CD1c-positive myeloid dendritic cell (primary cell): ENCODE data around the gene TMEM119.
"Not testable (repeated sequence)": the region's sequence is repeated elsewhere in the genome, so short reads cannot be mapped to it uniquely, and the experiment has no call there.

Experiments
- DNase-seq: peaks from one replicate; pipeline ENCODE4 v3.0.0-alpha.2; 2016; ENCODE audit errors: extremely low spot score

TMEM119 gene

DNA sequence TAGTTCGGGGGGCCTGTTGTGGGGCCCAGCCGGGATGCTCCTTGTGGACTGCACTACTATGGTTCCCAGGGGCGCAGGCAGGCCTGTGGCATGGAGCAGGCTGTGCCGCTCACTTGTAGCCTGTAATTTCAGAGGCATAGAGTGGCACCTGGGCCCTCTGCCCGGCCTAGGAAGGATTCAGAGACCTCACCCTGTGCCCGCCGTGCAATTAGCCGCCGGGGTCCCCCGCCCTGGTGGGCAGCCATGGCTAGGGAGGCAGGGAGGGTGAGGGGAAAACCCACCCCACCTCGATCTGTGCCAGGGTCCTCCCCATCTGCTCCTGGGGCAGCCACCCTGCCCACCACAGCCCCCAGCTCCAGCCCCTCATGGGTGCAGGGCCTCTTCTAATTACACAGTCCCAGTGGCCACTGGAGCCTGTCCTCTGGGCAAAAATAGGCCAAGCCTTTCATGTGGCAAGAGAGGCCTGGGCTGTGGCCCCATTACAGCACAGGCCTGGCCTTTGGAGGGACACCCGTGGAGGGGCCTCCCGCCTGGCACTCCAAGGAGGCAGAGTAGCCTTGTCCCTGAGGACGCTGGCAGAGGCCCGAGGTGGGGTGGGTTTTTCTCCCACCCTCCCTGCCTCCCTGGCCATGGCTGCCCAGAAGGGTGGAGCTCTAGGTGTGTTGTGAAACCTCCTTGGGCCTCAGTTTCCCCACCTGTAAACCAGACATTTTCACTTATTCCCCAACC is 5.3 kb upstream of the TMEM119 start:
- DNase-seq: no peak

DNA sequence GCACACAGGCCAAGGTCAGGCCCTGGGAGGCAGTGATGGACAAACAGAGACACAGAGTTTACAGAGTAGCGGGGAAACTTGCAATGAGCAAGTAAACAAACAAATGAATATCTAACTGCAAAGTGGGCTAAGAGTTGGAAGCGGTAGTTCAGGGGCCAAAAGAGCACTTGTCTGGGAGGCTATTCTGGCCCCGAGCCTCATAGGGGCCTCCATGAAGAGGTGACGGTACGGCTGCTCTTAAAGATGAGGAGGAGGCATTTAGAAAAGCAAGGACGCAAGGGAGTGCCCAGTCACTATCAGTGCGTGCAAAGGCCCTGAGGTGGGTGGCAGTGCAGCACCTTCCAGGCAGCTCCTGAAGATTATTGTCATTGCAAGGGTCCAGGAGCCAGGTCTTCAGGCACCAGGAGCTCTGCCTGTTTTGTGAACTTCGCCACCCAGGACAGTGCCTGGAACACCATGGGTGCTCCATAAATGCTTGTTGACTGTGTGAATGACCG is 4.4 kb upstream of the TMEM119 start:
- no peak for DNase-seq

DNA sequence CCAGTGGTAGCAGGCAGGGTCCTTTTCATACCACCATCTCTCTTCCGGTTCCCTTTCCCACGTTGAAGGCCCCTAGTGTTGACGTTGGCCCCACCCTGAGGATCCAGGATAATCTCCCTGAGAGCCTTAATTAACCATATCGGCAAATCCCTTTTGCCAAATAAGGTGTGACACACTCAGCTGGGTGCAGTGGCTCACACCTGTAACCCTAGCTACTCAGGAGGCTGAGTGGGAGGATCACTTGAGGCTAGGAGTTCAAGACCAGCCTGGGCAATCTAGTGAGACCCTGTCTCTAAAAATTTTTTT is 2.8 kb upstream of the TMEM119 start:
- DNase-seq: no peak

DNA sequence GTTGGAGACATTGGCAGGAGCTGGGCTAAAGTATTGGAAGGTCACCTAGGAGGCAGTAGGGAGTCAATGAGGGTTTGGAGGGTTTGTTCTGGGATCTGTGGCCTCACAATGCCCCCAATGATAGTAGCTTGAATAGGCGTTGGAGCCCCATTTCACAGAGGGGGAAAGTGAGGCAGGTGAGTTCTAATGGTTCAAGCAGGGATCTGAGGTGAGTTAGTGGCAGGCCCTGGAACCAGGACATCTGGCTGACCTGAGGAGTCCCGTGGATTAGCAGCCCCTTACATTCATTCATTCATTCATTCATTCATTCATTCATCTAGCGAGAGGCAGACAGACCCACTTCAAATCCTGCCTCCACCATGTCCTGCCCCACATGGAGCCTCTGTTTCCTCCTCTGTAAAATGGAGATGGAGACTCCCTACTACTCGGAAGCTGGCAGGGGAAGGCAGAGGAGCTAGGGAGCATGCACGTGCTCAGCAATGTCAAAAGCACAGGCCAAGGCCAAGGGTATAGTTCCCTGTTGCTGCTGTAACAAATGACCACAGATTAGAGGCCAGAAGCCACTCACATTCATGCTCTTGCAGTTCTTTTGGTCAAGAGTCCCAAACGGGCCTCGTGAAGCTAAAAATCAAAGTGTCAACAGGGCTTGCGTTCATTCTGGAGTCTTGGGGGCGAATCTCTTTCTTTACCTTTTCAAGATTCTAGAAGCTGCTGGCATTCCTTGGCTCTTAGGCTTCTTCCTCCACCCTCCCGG is 2.2 kb upstream of the TMEM119 start:
- no peak for DNase-seq

DNA sequence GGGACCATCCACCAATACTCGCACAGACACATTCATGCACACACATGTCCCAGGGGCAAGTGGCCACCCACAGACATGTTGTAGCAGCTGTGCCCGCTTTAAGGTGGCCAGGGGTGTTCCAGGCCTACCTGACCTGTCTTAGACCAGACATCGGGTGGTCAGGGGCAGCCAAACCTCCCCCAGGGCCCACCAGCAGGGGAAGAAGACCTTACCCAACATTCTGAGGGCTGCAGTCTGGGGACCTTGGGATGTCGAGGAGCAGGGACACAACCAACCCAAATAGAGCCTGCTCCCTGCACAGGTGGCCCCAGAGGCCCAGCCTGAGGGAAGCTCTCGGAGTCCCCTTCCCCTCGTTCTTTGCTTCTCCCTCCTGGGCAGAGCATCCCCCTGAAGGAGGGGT is 1.7 kb upstream of the TMEM119 start:
- no peak for DNase-seq

DNA sequence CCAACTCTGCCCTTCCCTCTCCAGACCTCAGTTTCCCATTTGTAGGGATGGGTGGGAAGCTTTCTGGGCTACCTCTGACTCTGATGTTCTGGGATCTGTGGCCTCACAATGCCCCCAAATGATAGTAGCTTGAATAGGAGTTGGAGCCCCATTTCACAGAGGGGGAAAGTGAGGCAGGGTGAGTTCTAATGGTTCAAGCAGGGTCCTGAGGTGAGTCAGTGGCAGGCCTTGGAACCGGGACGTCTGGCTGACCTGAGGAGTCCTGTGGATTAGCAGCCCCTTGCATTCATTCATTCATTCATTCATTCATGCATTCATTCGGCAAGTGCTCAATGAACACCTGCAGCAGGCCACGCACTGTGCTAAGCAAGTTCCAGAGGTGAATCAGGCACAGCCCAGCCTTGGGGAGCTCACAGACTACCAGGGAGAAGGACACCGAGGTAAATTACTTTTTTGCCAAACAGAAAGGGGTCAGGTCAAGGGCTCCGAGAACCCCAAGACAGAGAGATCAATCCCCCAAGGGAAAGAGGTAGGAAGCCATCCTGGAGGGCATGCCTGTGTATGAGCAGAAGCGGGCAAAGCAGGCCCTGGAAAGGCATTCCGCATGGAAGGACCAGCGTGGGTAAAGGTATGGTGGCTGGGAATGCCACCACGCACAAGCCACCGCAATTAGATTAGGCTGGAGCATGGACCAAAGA is 818 bp upstream of the TMEM119 start:
- DNase-seq: no peak

DNA sequence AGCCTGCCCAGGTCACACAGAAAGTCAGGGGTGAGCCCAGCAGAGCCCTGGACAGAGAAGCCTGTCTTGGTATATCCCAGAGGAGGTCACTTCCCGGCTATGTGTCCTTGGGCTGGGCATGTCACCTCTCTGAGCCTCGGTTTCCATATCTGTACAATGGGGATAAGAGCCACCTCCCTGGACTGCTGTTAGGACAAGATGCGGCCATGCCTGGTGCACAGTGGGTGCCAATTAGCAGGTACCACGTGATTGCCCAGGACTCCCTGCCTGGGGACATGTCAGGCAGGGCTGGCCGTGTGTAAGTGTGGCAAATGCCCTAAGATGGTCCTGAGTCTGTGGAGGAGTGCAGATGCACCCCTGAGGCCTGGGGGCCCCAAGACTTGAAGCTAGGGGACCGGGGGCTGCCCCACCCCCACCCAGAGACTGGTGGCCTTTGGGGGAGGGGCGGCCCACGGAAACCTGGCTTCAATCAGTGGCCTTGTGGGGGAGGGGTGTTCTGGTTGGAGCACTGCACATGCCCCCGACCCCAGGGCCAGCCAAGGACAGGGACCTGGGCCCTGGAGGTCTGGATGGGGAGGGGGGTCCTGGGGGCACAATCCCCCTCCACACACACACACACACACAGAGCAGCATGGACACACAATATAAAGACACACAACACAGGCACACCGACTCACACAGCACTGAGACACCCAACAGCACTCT is 878 bp downstream of the TMEM119 start:
- no peak for DNase-seq

DNA sequence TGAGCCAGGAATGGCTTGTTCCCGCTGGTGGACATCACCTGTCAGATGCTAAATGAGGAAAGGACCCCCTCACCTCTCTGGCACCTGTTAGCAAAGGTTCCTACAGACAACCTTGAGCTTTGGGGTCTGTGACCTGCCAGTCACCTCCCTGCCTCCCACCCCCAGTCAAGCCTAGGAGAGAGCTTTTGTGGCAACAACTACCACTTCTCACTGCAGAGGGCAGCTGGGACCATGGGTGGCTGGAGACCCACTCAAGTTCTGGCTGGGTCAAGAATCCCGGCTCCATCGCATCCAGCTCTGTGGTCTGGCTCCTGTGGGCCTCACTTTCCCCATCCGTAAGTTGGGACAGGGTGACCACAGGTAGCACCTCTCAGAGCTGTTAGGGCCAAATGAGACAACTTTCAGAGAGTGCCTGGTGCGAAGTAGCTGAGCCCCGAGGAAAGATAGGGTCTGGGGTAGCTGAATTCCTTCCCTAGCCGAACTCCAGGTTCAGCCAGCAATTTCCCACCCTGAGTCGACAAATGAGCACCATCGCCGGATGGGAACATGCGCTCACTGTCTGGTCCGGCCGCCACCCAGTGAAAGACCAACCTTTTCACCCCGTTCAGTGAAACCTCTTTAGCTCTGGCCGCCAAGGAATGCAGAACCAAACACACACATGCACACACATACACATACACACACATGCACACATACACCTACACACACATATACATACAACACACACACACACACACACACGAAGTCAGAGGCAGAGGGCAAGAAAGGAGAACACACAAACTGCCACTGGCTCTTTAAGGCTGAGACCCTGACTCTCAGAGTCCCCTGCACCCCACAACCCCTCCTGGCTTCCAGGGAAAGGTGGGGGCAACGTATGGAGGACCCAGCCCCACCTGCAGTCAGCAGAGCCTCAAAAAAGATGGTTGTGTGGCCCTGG is 1.9 kb downstream of the TMEM119 start:
- DNase-seq: no peak

DNA sequence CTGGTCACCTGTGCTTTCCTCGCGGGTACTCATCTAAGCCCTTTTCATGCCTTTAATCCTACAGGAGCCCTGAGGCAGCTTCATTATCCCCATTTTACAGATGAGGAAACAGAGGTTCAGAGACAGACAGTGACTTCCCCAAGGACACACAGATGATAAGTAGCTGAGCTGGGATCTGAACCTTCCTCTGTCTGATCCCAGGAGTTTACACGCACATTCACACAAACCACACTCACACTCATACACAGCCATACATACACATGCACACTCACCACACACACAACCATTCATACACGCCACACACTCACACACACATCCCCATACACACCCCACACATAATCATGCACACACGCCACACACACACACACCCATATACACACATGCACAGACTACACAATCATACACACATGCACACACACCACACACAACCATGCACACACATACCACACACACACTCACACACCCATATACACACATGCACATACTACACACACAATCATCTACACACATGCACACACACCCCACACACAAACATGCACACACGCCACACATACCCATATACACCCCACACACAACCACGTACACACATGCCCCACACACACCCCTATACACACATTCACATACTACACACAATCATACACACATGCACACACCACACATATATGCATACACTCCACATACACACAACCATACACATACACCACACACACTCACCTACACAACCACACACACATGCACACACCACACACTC is 2.7 kb downstream of the TMEM119 start:
- no peak for DNase-seq

DNA sequence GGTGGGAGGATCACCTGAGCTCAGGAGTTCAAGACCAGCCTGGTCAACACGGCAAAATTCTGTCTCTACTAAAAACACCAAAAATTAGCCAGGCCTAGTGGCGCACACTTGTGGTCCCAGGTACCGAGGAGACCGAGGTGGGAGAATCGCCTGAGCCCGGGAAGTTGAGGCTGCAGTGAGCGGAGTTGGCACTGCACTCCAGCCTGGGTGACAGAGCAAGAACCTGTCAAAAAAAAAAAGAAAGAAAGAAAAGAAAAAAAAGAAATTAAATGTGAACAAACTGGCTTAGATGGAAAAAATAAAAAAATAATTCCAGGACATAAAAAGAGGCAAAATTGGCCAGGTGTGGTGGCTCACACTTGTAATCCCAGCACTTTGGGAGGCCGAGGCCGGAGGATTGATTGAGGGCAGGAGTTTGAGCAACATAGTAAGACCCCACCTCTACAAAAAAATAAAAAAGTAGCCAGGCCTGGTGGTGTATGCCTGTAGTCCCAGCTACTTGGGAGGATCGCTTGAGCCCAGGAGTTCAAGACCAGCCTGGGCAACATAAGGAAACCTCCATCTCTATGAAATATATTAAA is 3.5 kb downstream of the TMEM119 start:
- no peak for DNase-seq

DNA sequence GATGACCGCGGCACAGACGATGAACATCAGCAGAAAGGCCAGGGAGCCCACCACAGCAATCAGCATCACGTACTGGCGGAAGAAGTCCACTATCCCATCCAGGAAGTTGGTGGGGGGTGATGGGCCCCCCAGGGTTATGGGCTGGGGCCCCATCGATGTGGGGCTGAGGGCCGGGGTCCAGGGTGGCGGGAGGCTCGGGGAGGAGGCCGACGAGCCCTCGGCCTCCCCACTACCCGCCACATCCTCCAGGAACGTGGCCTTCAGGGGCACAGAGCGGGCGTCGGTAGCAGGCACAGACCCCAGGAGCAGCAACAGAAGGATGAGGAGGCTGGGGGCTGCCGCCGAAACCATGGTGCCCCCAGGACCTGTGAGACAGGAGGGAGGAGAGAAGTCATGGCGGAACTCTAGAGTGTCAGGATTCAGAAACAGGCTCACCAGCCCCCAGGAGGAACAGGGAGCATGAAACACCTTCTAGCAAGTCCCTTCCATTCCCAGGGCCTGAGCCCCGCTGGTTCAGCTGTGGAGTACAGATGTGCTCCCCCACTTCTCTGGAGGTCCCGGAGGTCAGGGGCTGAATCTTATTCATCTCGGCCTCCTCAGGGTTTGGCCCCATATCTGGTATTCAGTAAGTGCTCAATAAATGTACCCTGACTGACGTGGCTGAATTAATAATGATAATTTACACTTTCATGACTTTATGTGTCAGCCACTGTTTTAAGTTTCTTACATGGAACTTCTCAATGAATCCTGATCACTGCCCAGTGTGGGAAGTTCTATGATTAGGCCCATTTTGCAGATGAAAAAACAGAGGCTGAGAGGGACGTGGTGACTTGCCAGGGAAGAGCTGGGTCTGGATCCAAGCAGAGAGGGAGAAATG is 5.6 kb downstream of the TMEM119 start:
- no peak for DNase-seq

DNA sequence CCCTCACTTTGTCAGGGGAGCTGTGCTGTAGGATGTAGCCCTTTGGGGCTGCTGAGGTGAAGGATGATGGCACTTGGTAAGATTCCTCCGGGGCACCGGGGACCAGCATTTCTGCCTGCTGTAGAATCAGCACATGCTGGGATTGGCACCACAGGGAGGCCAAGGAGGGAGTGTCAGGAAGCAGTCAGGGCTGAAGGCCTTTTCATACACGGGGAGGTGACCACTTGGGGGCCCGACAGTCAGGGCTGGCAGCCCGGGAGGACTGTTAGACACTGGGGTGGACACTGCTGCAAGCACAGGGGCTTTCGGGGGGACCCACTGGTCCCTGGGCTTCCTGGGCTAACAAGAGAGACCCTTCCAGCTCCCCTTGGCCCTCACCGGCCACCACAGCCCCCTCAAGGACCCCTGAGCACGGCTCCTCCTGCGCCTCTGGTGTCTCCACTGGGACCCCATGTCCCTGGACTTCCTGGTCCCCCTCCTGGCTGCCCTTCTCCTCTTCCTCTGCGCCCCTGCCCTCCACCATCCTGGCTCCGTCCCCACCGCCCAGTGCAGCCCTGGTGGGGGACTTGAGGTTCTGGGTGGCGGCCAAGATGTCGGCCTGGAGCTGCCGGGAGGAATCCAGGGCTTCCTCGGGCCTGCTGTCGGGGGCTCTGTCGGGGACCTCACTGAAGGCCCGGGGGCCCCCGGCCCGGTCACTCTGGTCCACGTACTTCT is 6.5 kb downstream of the TMEM119 start:
- no peak for DNase-seq

DNA sequence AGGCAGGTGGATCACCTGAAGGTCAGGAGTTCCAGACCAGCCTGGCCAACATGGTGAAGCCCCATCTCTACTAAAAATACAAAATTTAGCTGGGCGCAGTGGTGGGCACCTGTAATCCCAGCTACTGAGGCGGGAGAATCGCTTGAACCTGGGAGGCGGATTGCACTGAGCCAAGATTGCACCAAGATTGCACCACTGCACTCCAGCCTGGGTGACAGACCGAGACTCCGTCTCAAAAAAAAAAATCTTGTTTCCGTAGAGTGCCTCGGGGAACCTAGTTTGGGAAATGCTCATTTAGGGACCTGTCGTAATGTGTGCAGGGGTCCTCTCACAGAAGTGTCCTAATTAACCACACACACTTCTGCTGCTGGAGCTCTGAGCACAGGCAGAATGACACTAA is 7.4 kb downstream of the TMEM119 start:
- not testable (repeated sequence) for DNase-seq

DNA sequence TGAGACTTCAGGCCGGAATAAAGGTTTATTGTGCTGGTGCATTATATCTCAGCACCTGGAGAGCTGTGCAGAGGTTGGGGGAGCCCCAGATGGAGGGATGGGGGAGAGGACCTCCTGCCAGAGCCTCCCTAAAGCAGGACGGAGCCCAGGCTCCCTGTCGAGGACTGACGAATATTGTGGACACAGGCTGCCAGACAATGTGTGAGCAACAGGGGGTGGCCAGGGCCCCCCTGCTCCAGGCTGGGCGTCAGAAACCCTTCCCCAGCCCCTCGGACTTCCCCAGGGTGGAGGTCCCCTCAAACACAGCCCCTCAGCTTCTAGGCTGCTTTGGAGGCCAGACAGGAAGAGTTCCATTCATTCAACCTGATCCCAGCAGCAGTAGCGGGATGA is 8.0 kb downstream of the TMEM119 start:
- DNase-seq: no peak

DNA sequence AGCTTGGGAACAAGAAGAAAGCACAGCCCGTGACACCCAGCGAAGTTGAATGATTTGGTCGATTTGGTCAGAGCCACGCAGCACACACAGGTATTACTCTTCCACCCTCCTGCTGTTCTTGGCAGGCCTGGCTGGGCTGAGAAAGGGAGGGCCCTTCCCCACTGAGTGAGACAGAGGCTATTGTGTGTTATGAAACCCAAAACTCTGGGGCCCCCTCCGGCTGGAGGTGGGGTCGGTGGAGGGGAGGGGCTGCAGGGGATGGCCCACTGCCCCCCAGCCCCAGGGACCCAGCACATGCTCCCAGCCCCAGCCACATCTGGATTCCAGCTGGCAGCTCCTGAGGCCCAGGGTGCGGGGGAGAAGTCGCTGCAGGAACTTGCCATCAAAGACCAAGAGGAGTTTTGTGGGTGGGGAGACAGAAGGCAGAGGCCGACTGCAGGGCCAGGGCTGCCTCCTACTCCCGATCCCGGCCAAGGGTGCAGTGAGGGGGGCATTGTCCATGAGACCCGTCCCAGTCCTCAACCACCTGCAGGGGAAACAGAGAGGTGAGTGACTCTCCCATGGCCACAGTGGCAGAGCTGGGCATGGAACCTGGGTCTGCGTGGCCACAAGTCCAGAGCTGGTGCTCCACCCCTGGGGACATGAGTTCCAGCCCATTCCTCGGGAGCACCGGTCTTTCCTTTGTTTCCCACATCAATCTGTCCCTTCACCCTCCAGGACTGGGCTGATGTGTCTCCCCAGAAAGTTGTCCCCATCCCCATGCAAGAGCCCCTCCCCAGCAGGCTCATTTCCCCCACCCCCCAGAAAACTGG is 8.7 kb downstream of the TMEM119 start:
- no peak for DNase-seq

DNA sequence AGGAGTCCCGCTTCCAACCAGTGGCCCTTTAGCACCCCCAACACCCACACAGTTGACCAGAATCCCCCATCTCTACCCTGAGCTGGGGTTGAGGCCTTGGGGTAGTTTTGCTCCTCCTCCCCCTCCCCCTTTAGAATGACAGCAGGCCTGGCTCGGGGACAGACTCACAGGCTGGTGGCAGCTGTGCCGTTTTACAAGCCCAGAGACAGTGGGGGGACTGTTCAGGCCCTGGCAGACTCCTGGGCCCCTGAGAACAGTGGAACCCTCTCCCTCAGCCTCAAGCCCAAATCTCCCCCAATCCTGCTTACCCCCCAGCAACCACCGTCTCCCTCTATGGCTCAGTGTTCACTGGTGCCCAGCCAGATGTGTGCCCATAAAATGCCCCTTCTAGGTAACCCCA is 10.1 kb downstream of the TMEM119 start:
- DNase-seq: no peak

DNA sequence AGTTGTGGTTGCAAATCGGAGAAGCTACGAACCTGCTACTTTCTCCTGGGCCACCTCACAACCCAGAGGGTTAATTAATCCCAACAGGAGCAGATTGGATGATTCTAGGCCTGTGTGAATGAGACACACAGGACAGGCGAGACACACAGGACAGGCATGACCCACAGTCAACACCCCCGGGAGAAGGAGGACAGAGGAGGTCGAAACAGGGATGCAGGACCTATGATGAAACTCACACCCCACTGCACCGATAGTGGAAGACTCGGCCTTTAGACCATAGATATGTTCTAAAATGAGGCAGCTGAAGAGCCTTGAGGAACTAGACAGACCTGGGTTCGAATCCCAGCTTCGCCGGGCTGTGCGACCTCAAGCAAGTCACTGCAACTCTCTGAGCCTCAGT is 11.6 kb downstream of the TMEM119 start:
- no peak for DNase-seq

DNA sequence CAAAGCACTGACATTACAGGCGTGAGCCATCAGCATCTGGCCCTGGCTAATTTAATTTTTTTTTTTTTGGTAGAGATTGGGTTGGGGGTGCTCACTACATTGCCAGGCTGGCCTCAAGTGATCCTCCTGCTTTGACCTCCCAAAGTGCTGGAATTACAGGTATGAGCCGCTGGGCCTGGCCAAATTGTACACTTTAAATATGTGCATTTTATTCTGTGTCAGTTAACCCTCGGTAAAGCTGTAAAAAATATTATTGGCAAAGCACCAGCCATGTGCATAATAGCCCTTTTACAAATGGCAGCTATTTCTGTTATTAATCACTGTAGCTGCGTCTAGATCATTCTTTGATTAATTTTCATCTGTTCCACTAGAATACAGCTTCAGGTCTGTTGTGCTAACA is 12.0 kb downstream of the TMEM119 start:
- DNase-seq: no peak
